OCI-LY1 (cell line): Measurements from ENCODE around the gene CCDC192.

Source experiments
- EZH2 ChIP-seq: fragments of 200-600 bp; sonication (generic), shearing (Covaris generic); IDR thresholded peaks from 2 replicates; pipeline ENCODE4 v1.8.0; 2017; ENCODE audit warnings: borderline replicate concordance, mixed run types, mild to moderate bottlenecking, antibody characterized with exemption, low read length, moderate library complexity, mixed read lengths
- TF ChIP-seq, protein P1 (sequence below): fragments of 200-600 bp; sonication (generic), shearing (Covaris generic); IDR thresholded peaks from 2 replicates; pipeline ENCODE4 v1.5.1; 2017; ENCODE audit warnings: mild to moderate bottlenecking, antibody characterized with exemption, low read length, moderate library complexity, mixed read lengths

DNA sequence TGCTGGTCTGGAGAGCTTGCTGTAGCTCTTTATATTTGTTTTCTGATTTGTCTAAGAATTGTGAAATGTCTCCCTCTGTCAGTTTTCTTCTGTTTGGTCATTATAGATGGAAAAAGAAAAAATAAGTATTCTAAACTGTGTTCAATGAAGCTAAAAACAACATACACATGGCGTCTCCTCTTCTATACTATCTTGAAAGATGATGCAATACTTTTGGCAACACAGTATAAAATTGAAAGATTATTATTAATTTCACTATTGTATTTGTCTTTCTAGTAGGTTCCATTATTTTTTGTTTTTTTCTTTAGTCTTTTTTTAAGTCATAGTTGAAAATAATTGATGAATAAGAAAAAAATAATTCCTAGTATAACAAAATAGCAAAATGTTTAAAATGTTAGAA lies 22.5 kb downstream of the CCDC192 start:
- TF ChIP-seq, protein P1, sequence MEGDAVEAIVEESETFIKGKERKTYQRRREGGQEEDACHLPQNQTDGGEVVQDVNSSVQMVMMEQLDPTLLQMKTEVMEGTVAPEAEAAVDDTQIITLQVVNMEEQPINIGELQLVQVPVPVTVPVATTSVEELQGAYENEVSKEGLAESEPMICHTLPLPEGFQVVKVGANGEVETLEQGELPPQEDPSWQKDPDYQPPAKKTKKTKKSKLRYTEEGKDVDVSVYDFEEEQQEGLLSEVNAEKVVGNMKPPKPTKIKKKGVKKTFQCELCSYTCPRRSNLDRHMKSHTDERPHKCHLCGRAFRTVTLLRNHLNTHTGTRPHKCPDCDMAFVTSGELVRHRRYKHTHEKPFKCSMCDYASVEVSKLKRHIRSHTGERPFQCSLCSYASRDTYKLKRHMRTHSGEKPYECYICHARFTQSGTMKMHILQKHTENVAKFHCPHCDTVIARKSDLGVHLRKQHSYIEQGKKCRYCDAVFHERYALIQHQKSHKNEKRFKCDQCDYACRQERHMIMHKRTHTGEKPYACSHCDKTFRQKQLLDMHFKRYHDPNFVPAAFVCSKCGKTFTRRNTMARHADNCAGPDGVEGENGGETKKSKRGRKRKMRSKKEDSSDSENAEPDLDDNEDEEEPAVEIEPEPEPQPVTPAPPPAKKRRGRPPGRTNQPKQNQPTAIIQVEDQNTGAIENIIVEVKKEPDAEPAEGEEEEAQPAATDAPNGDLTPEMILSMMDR = no peak
- no peak for TF ChIP-seq EZH2
